NCI-H1694 treated with DMSO at 0.1 percent for 48 hours (cell line): ENCODE data around the gene CLEC16A.
"Not testable (repeated sequence)": the region's sequence is repeated elsewhere in the genome, so short reads cannot be mapped to it uniquely, and the experiment has no call there.

Experiments
- DNase-seq: peaks from one replicate; lab custom pipeline; 2025; lab: John Stamatoyannopoulos, UW

The CLEC16A gene

DNA sequence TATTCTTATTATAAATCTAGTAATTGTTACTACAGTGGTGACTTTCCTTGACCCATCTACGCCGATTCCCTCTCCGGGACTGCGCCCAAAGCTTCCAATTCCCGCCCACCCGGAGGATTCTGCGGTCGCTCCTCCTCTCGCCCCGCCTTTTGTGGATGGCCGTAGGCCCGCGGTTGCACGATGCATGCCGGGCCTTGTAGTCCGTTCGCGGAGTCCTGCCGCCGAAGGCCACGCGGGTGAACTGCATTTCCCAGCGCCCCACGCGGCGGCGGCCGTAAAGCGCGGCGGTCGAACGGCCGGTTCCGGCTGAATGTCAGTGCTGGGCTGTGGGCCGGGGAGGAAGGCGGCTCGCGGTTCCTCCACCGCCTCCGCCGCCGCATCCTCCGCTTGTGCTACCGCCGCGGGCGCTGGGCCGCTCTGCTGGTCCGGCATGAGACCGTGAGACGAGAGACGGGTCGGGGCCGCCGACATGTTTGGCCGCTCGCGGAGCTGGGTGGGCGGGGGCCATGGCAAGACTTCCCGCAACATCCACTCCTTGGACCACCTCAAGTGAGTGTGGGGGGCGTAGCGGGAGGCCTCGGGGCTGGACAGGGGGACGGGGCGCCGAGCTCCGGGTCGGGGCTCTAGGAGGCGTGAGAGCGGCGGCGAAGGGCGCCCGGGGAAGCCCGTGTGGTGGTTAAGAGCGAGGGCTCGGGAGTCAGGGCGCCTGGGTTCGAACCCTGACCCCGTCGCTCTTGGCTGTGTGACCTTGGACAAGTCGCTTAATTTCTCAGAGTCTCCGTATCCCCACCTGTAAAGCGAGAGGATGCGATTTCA is at the start of gene CLEC16A:
TSS of gene CLEC16A (plus strand) at position 316 of the 816 bp plus-strand sequence. CDS start at position 470, 154 bp downstream.
- DNase-seq = peak; percentile 79

DNA sequence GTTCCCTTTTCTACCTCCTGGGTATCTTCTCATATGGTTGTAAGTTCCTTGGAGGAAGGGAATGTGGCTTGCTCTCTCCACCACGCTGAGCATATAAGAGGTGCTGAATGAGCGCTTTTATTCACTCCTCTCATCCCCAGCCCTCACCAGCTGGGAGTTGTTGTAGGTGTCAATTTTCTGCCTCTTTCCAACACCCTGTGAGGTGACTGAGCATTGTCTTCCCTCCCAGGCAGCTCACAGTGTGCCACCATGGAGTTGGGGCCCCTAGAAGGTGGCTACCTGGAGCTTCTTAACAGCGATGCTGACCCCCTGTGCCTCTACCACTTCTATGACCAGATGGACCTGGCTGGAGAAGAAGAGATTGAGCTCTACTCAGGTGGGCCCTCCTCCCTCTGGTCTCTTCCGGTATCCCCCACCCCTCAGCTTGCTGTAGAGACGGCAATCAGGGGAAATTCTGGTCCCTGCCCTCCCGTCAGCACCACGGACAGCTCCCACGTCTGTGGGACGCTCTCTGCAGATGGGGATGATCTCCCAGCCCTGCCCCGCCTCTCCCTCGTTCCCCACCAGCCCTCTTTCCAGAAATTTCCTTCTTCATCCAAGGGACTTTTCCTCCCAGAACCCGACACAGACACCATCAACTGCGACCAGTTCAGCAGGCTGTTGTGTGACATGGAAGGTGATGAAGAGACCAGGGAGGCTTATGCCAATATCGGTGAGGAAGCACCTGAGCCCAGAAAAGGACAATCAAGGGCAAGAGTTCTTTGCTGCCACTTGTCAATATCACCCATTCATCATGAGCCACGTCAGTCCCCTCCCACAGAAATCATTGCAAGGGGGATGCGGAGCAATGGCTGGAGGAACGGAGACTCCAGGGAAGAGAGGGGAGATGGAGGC is 49.1 kb upstream of the CLEC16A start:
- no peak for DNase-seq

DNA sequence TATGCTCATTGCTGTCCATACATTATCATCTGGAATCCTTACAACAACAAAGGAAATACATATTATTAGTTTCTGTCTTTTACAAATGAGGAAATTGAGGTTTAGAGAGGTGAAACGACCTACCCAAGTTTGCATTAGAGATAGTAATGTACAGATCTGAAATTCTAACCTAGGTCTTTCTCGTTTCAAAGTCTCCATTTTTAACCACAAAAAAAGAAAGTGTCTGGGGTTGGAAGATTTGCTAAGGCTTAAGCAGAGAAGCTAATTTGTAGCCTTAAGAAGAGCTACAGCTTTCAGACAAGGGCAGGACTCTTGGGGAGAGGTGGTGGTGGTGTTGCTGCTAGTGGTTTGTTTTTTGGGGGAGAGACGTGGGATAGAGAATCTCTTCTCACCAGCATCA is 48.2 kb upstream of the CLEC16A start:
- DNase-seq = no peak

DNA sequence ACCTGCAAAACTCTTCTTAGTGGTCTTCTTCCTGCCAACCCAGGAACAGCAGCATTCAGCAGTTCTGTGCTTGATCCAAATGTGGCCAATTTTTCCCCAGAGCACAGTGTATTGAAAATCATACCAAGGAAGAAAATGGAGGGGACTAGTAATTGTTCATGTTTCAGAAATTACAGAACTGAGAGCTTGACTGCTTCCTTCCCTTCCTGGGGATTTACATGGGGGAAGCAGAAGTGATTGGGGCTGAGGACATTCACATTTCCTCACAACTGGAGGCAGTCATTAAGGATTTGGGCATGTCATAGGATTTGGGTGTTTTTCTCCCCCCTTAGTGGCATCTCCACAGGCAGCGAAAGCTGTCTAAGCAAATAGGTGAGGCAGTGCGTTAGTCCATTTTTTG is 47.6 kb upstream of the CLEC16A start:
- DNase-seq = no peak

DNA sequence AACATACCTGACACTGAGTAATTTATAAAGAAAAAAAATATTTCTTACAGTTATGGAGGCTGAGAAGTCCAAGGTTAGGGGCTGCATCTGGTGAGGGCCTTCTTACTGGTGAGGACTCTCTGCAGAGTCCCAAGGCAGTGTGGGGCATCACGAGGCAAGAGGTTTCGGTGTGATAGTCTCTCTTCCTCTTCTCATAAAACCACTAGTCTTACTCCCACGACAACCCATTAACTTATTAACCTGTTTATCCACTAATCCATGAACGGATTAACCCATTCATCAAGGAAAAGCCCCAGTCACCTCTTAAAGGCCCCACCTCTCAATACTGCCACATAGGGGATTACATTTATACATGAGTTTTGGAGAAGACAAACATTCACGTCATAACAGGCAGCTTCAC is 47.2 kb upstream of the CLEC16A start:
- no peak for DNase-seq

- DNase-seq = no peak
These were observed 41.4 kb upstream of the CLEC16A start for GRCh38 chr16:10902999-10903398.

DNA sequence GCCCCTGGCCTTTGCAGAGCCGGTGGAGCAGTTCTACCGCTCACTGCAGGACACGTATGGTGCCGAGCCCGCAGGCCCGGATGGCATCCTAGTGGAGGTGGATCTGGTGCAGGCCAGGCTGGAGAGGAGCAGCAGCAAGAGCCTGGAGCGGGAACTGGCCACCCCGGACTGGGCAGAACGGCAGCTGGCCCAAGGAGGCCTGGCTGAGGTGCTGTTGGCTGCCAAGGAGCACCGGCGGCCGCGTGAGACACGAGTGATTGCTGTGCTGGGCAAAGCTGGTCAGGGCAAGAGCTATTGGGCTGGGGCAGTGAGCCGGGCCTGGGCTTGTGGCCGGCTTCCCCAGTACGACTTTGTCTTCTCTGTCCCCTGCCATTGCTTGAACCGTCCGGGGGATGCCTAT is 37.9 kb upstream of the CLEC16A start:
- DNase-seq = no peak

GRCh38 chr16:10906914-10907756 is 37.2 kb upstream of the CLEC16A start:
- no peak for DNase-seq

DNA sequence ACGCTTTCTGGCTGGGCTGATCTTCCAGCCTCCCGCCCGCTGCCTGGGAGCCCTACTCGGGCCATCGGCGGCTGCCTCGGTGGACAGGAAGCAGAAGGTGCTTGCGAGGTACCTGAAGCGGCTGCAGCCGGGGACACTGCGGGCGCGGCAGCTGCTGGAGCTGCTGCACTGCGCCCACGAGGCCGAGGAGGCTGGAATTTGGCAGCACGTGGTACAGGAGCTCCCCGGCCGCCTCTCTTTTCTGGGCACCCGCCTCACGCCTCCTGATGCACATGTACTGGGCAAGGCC is 36.7 kb upstream of the CLEC16A start:
- no peak for DNase-seq

DNA sequence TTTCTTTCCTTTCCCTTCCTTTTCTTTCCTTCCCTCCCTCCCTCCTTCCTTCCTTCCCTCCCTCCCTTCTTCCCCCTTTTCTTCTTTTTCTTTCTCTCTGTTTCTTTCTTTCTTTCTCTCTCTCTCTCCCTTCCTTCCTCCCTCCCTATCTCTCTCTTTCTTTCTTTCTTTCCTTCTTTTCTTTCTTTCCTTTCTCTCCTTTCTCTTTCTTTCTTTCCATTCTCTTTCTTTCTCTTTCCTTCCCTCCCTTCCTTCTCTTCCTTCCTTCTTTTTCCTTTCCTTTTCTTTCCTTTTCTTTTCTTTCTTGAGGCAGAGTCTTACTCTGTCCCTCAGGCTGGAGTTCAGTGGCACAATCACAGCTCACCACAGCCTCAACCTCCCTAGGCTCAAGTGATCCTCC is 33.1 kb upstream of the CLEC16A start:
- DNase-seq = no peak

- DNase-seq = no peak
These were observed 27.8 kb upstream of the CLEC16A start for GRCh38 chr16:10916534-10916933.

DNA sequence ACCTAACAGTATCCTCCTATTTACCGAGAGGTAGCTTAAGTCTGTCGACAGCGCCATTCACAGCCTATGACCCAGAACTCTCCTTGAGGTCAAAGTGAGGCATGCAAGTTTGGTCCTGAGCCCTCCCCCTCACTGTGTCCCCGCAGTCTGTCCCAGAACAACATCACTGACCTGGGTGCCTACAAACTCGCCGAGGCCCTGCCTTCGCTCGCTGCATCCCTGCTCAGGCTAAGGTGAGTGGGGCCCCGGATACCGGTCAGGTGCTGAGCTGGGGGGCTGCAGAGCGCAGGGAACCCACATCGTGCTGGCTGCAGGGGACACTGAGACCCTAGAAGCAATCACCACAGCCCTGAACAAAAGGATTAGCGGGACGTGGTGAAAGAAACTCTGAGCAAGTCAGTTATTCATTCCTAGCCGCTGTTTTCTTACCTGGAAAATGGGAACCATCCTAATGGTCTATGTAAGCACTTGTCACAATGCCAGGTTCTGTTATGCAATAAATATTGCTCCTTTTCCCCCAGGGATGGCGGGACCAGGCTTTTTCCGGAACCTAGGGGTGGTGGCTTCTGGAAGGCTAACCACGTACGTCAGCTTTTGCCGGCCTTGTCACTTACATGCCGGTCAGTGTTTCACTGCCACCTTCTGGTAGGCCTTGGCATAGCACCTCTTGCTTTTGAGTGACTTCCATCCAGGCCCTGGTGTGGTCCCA is 25.9 kb upstream of the CLEC16A start:
- peak; percentile 68 for DNase-seq

GRCh38 chr16:10919003-10919351 is 25.4 kb upstream of the CLEC16A start:
- no peak for DNase-seq

DNA sequence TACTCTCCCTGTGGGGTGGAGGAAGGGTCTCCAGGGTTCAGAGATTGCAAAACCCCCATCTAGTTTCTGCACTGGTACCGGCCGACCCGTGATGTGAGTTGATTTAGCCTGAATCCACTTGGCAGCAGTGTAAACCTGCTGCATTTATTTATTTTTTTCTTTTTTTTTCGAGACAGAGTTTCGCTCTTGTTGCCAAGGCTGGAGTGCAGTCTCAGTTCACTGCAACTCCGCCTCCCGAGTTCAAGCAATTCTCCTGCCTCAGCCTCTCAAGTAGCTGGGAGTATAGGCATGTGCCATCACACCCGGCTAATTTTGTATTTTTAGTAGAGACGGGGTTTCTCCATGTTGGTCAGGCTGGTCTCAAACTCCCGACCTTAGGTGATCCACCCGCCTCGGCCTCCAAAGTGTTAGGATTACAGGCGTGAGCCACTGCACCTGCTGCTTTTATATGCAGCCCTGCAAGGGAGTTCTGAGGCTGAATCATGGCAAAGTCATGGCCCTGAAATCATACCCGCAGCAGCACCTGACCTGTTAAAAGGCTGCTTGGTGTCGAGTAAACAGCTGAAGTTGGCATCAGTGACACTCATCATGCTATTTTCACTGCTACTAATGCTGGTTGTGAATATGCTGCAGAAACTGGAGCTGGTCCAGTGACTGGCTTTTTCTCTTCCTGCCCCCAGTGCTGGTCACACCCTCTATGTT is 23.5 kb upstream of the CLEC16A start:
- DNase-seq = no peak

- no peak for DNase-seq
These were observed 22.6 kb upstream of the CLEC16A start for GRCh38 chr16:10921536-10922327.

GRCh38 chr16:10922328-10923145 is 21.8 kb upstream of the CLEC16A start:
- no peak for DNase-seq

DNA sequence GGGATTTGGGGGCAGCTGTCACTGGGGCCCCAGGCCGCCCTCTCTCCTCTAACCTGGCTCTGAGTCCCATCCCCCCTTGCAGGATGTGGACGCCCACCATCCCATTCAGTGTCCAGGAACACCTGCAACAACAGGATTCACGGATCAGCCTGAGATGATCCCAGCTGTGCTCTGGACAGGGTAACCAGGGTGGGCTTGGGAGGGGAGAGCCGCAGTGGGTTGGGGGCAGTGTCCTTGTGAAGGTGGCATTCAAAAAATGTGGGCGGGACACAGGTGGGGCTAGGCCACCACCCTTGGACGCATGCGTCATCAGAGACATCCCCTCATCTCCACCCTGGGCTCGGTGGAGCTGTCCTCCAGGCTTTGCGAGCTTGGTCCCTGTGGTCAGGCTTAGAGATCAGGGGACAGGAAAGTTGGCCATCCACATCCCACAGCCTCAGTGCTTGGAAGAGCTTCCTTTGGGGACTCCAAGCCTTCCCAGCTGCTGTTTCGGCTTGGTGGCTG is 21.2 kb upstream of the CLEC16A start:
- no peak for DNase-seq

GRCh38 chr16:10923650-10924214 is 20.6 kb upstream of the CLEC16A start:
- DNase-seq = no peak

DNA sequence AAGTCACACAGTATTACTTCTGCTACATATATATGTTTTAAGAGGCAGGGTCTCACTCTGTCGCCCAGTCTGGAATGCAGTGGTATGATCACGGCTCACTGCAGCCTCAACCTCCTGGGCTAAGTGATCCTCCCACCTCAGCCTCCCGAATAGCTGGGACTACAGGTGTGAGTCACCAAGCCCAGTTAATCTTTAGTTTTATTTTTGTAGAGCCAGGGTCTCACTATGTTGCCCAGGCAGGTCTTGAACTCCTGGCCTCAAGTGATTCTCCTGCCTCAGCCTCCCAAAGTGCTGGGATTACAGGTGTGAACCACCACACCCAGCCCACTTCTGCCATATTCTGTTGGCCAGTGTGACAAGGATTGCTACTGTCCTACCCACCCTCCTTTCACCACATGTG is 19.1 kb upstream of the CLEC16A start:
- DNase-seq = not testable (repeated sequence)
